ENCODE results near the gene DPF3. TPM values are rescaled to one million over a fixed set of nuclear protein-coding genes. Genes with fewer than 3 reads are reported as not detected.
A peak's percentile ranks its signal among the peaks of the same experiment; 100 is the strongest.

Gene DPF3
- total RNA-seq, 1 donor from 2014 or later, result 27.3 TPM

DNA sequence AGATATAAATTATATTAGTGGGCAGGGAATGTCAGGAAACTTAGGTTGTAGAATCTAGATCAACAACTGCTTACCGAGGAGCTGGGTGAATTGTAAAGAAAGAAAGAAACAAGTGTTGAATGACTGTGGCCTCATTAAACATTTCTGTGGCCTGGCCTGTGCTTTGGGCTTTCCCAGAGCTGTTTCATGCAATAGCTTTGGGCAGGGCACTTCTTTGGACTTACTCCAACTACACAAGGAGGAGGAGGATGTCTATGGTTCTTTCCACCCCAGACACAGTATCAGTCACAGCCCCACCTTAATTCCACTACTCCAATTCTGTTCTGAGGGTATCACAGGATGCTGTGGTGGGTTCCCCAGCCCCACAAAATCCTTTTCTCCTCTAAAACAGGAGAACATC is 38.0 kb downstream of the DPF3 start:
- intact Hi-C loops (cut with DNase I), result no loop called here
- ATAC-seq (no peak), DNase-seq (ENCODE audit: missing footprints) (no peak)

DNA sequence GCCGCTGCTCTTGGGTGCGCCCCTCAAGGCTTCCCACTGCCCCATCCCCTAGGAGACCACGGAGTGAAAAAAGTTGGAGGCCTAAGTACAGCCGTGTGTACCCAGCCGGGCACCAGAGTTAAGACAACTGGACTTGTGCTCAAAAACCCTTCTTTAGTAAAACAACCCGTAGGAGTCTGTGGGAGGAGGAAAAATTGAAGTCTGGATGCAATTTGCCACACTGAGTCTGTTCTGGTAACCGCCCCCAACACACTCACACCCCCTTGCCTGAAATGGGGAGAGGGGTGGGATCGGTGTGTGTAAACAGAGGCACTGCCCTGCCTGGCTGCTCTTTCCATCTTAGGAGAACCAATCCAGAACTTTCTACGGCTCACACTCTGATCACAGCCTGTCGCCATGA is 41.7 kb downstream of the DPF3 start:
- intact Hi-C loops (cut with DNase I), result no loop called here
- DNase-seq (ENCODE audit: missing footprints) (no peak), ATAC-seq (no peak)

DNA sequence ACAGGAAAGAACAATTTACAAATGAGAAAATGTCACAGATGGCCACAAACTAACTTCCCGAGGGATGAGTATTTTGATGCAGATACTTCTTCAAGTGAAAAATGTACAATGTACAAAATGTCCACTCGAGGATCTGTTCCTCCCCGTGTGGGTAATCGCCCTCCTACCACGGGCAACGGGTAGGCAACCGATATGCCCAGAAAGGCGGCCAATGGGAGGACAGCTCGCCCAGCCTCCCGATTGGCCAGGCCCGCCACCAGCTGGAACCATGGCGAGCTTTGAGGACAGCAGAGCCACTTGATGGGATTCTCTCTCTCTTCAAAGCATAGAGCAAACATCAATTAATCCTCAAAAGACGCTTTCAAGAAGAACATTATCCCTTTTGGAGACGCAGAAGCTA is 42.3 kb downstream of the DPF3 start:
- no peak for DNase-seq (ENCODE audit: missing footprints)
- no peak for ATAC-seq
- intact Hi-C loops (cut with DNase I), result no loop called here

DNA sequence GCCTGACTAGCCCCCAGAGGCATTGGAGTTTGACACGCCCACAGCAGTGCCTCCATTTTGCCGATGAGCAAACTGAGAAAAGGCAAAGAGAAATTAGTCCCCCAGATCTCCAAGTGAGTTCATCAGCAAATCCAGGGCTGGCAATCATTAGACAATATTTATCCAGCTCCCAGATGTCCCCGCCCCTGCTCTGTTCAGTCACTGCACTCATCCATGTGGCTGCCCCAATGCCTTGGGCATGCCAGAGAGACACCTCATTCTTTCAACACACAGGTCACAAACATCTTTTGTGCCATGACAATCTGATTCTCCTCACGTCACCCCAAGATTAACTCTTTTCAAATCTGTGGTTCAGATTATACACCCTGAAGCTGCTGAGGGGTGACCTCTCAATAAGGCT is 43.5 kb downstream of the DPF3 start:
- DNase-seq (ENCODE audit: missing footprints) (no peak), ATAC-seq (no peak)
- intact Hi-C loops (cut with DNase I), result no loop called here

DNA sequence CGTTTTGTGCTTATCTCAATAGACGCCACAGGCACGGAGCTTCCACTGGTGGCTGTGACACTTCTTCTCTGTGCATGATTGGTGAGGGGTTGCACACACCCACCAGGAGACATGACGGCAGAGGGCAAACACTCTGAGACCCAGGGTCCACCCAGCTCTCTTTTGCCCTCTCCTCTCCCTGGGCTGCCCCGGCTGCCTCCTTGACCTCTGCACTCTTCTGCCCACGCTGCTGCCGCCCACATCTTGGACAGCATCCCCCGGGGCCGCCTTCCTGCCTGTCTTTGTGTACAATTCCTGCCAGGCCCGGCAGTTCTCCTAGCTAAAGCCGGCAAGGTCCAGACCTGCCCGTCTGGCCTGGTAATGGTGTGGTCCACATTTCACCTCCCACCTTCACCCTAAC is 44.7 kb downstream of the DPF3 start:
- intact Hi-C loops (cut with DNase I), result no loop called here
- DNase-seq (ENCODE audit: missing footprints) (no peak), ATAC-seq (no peak)

DNA sequence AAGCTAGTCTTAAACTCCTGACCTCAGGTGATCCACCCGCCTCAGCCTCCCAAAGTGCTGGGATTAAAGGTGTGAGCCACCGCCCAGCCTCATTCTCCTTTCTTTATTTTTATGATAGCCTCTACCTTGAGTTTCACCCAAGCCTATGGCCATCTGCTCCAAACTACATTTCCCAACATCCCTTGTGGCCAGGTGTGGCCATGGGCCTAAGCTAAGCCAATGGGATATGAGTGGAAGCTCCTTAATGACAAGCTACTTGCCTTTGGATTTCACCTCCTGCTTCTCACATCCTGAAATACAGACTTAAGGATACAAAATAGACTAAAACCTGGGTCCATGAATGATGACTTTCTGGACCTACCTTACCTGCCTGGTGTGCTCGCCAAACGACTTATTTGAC is 46.2 kb downstream of the DPF3 start:
- no peak for DNase-seq (ENCODE audit: missing footprints)
- intact Hi-C loops (cut with DNase I), result no loop called here
- ATAC-seq, result no peak

DNA sequence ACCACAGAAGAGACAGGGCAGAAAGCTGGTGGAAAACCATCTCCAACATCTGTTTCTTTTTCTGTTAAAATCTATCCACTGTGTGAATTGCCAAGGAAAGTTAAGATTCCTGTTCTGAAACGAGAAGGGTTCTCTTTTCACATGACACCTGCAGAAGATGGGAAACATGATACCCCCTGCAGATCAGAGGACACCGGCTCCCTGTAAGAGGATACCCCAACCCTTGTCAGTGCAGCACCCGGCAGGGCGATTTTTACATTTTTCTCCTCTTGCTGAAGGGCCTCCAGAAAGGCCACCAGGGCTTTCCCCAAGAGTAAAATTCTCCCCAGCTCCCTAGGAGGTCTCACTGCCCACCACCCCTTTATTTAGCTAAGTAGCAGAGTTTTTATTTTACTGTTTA is 48.2 kb downstream of the DPF3 start:
- DNase-seq (ENCODE audit: missing footprints), result no peak
- intact Hi-C loops (cut with DNase I), result no loop called here
- ATAC-seq, result no peak

DNA sequence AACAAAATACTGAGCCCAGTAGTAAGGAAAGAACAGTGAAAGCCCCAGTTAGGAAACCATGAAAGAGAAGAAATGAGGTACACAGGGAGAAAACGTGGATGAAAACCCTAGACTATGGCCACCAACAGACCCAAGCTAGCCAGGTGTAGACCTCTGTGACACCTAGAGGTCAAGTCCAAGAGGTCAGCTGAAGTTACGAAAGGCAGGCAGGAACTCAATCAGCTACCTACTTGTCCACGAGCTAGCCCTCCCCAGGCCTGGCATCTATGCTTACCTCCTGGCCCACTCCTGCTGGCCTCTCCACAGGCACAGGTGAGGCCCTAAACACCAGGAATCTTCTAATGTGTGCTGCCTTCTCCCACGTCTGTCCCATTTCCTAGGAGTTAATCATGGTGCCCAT is 48.7 kb downstream of the DPF3 start:
- intact Hi-C loops (cut with DNase I), result no loop called here
- DNase-seq (ENCODE audit: missing footprints), result no peak
- no peak for ATAC-seq

DNA sequence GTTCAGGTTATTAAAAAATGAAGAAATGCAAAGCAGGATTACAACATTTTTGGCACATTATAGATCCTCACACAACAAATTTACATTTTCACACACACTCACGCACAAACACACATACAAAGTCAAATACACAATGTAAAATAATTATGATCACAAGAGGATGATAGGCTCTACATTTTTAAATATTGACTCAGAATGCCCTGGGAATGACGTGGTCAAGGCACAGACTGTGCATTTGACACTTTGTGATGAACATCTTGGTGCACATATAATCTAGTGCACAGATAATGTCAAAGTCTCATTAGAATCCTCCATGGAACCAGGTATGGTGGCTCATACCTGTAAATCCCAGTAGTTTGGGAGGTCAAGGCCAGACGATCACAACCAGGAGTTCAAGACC is 49.4 kb downstream of the DPF3 start:
- ATAC-seq (no peak), DNase-seq (ENCODE audit: missing footprints) (no peak)
- intact Hi-C loops (cut with DNase I), result no loop called here

DNA sequence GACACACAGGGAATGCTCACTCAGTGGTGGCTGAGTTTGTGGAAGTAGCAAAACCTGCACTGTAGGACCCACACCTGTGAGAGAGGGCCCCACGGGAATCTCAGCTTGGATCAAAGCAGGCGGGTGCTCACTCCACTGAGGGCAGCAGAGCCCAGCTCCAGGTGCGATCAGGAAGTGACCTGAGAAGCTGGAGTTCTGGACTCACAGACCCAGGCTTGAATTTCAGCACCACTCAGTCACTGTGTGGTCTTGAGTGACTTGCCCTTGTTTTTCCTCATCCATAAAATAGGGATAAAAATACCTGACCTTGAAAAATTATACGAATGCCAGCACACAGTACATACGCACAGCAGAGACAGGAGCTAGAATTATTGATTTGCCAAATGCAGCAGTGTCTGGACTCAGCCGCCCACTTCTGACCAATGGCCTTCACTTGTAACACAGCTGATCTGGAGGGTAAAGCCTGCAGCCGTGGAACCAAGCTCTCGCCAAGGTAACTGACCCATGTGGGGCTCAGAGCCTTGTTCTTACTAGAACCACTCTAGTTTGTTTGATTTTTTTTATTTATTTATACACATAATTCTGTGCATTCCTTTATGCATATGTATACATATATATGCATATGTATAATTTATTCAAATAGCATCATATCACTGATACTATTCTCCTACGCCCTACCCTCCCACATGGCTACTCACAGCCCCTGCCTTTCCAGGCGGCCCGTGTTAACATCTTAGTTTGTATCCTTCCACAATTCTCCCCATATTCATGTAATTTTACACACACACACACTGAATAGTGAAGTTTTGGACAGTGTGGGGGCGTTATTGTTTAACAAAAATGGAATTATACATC is 53.9 kb downstream of the DPF3 start:
- ATAC-seq (no peak), DNase-seq (ENCODE audit: missing footprints) (no peak)
- intact Hi-C loops (cut with DNase I), result no loop called here

DNA sequence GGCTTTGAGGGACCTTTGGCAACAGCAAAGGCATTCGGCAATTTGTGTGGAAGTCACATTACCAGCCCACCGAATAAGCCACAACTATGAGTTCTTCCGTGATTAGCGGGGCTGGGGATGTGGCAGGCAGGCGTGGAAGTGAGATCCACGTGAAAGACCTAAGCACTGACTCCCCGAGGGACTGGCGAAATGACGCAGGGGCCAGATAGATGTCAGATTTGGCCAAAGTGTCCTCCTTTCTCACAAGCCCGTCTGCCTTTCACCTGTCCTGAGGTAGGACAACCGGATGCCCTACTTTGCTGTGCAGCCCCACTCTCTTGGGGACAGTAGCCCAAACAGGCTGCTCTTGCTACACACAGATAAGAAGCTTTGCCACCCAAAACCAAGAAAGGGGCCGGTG is 54.5 kb downstream of the DPF3 start:
- intact Hi-C loops (cut with DNase I), result no loop called here
- ATAC-seq (no peak), DNase-seq (ENCODE audit: missing footprints) (no peak)

DNA sequence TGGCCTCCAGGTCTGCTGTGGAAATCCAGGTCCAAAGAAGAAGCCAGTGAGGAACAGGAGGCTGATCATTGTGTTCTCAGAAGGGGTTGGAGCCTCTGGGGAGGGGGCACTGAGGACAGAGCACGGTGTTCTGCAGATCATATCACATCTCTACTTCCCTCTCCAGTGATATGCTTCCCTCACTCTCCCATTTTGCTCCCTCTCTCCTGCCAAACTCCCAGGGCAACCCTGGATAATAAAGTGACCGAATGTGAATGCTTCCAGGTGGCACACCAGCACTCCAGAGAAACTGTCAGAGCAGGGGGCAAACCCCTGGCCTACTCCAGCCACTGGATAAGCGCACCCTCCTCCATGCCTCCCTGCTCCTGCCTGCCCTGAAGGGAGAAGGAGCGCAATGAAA is 57.8 kb downstream of the DPF3 start:
- DNase-seq (ENCODE audit: missing footprints) (no peak), ATAC-seq (peak; percentile 11)
- intact Hi-C loops (cut with DNase I), result no loop called here

DNA sequence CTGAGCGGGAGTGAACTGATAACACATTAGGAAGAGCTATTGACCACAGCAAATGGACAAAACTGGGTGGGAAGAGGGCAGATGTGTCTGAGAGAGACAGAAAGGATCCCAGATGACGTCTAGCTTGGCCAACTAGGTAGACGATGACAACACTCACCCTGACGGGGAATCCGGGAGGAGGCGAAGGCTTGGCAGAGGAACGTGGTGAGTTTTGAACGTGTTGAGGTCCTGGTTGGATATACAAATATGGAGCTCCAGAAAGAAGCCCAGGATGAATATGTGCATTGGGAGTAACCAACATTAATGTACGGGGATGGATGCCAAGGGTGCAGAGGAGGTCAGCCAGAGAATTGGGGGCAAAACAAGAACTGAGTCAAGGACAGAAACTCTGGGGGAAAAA is 60.7 kb downstream of the DPF3 start:
- DNase-seq (ENCODE audit: missing footprints) (no peak), ATAC-seq (no peak)
- intact Hi-C loops (cut with DNase I), result no loop called here

DNA sequence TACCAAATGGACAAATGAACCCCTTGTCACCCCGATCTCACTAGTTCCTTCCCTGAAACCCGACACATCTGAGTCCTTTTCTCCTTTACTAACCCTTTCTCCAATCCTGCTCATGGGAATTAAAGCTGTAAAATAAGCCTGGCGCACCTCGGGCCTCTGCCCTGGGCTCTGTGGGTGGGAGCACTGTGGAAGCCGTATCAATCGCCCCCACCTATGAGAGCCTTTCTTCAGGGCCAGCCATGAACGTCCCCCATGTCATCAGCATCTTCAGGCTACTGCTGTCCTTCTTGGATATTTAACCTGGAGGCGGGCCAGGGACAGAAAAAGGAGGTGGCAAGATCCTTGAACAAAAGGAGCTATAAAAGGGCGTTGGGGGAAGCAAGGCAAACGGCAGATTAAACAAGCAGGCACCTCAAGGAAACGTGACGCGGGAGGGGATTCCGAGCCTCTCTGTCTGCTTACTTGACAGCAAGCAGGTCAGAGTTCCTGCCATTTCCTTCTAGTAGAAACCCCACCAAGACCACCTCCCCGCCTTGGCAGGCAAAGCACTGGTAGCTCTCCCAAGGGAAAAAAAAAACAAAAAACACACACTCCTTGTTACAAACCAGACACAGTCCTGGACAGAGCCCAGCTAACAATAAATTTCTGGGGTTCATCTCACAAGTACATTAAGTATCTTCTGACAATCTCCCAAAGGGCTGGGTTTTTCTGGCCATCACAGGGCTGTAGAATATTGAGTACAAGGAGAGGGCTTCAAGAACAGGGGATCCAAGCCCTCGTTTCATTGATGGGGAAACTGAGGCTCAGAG is 62.9 kb downstream of the DPF3 start:
- intact Hi-C loops (cut with DNase I), result no loop called here
- DNase-seq (ENCODE audit: missing footprints), result no peak
- ATAC-seq, result no peak

DNA sequence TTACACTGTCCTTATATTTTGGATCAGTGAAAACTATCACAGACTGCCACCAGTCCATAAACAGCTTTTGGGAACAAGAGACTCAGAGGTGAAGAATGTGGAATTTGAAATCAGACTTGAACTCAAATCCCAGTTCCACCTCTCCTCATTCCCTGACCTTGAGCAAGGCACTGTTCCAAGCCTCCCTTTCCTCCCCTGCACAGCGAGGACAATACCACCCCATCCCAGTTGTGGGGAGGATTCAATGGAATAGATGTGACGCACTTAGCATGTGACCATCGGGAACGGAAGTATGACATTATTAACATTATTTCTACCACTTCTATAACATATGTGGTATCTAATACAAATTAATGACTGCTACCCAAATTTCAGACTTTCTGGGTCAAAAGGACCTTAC is 63.5 kb downstream of the DPF3 start:
- DNase-seq (ENCODE audit: missing footprints) (no peak), ATAC-seq (no peak)
- intact Hi-C loops (cut with DNase I), result no loop called here

DNA sequence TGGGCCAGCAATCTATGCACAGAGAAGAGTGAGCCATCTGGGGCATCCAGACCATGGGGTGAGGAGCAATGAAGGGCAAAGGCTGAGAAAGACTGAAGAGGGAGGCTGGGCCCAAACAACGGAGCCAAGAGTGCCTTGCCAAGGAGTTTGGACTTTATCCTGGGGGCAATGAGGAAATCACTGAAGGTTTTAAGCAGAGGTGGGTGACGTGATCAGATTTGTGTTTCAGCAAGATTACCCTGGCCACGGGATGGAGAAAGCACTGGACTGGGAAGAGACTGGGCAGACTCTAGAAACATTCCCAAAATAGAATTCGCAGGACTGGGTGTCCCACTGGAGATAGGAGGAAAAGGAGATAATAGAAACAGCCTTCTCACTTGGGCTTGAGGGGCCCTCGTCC is 65.3 kb downstream of the DPF3 start:
- intact Hi-C loops (cut with DNase I), result no loop called here
- ATAC-seq (peak; percentile 78), DNase-seq (ENCODE audit: missing footprints) (no peak)

DNA sequence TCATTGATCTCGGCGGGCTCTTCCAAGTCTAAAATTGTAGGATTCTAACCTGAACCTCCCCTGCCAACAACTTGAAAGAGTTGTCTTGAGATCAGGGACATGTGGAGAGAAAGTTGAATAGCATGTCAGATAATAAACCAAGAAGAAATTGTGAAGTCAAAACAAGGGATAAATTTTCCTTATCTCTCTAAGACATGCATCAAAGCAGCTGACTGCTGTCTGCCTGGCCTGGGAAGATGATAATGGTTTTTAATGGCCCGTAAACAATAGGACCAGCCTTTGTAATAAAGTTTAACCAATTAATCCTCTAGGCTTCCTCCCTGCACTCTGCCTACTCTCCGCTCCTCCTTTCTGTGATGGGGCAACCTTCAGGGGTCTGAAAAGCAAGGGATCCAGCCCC is 67.9 kb downstream of the DPF3 start:
- no peak for DNase-seq (ENCODE audit: missing footprints)
- intact Hi-C loops (cut with DNase I), result no loop called here
- ATAC-seq, result no peak

DNA sequence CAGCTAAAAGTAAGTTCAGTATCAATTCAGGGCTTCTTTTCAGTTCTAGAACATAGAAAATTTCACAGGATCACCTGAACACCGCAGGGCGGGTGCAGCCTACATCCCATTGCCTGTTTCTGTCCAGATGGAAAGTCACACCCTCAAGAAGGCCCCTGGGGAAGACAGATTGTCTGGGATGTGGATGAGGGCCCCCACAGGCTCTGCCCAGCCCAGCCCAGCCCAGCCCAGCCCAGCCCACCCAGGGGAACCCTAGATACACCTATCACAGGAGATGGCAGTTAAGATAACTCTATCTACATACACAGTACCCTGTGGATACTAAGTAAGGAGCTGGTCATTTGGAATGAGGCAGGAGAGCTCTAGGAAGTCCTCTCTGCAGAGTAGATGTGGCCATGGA is 68.4 kb downstream of the DPF3 start:
- intact Hi-C loops (cut with DNase I), result no loop called here
- ATAC-seq (no peak), DNase-seq (ENCODE audit: missing footprints) (no peak)

DNA sequence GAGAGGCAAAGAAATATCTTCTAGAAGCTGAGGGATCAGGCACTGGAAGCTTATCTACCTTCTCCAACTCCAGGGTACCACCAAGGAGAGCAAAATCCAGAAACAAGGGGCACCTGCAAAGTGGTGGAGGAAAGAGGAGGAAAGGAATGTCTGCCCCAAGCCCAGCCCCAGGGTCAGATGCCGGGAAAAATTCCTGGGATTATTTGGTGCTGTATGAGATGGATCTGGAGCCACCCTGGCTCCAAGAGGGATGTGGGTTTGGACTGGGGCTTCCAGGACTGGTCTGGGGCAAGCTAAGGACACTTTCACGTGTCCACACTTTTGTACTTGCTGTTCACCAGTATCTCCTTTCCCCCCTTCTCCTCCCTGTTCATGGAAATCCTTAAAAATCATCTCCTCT is 69.8 kb downstream of the DPF3 start:
- no peak for DNase-seq (ENCODE audit: missing footprints)
- intact Hi-C loops (cut with DNase I), result no loop called here

DNA sequence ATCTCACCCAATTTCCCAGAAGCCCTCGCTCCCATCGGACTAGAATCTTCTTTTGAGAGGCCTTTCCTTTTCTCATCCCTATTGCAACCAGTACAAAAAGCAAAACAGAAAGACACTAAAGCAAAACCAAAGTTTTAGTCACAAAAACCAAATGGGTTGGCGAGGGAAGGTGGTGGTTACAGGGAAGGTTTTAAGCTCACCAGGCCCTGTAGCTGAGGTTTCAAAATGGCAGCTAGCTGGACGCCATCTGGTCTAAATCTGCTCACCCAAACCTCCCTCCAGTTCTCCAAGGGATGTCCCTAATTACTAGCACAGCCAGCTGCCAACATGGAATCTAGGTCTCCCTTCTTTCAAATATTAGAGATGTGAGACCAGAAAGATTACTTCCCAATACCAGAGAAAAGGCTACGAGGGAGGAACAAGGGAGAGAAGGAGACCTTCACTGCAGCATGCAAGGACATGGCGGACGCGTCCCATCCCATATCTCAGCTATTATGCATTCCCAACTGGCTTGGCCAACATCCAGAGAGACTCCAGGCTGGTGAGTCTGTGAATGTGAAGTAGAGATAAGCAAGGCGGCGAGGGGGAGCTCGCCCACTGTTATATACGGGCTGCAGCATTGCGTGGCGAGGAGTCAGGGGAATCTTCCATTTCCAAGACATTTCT is 70.8 kb downstream of the DPF3 start:
- DNase-seq (ENCODE audit: missing footprints) (no peak), ATAC-seq (peak; percentile 90)
- intact Hi-C loops (cut with DNase I), result no loop called here

More for the DNA sequence above, 69.8 kb downstream of the DPF3 start:
- no peak for ATAC-seq
